NCI-H526 (cell line): ENCODE data around the gene GPC3.

Experiments
- DNase-seq, 2 experiments: peaks; one replicate each; lab custom pipeline; 2025; lab: John Stamatoyannopoulos, UW

GPC3 gene

DNA sequence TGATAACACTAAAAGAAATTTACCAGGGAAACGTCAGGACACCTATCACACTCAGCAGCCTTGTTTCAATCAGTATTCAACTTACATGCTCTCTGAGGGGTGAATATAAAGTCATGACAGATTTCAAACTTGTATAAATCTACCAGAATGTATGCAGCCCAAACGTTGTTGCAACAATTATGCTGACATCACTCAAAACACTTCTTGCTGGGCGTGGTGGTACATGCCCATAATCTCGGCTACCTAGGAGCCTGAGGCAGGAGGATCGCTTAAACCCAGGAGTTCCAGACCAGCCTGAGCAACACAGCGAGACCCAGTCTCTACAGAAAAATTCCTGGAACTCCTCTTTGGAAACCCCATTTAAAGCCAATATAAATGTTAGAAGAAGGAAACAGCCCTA is 303.5 kb downstream of the GPC3 start:
- DNase-seq = no peak

DNA sequence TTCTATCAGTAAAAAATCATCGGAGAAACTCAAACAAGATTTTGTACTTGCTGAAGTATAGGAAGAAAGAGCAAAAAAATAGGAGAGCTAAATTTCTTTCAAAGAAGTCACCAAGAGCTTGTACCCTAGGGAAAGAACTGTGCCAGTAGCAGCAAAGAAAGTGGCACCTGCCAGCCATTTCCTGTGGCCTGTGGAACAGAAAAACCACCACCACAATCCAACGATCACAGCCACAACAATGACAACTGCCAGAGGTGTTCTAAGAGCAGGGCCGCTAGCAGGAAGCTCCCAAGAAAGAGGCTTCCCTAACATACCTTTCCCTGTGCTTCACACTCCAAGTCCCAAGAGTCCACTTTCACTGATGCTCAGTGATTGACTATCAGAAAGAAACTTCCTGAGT is 304.0 kb downstream of the GPC3 start:
- no peak for DNase-seq

DNA sequence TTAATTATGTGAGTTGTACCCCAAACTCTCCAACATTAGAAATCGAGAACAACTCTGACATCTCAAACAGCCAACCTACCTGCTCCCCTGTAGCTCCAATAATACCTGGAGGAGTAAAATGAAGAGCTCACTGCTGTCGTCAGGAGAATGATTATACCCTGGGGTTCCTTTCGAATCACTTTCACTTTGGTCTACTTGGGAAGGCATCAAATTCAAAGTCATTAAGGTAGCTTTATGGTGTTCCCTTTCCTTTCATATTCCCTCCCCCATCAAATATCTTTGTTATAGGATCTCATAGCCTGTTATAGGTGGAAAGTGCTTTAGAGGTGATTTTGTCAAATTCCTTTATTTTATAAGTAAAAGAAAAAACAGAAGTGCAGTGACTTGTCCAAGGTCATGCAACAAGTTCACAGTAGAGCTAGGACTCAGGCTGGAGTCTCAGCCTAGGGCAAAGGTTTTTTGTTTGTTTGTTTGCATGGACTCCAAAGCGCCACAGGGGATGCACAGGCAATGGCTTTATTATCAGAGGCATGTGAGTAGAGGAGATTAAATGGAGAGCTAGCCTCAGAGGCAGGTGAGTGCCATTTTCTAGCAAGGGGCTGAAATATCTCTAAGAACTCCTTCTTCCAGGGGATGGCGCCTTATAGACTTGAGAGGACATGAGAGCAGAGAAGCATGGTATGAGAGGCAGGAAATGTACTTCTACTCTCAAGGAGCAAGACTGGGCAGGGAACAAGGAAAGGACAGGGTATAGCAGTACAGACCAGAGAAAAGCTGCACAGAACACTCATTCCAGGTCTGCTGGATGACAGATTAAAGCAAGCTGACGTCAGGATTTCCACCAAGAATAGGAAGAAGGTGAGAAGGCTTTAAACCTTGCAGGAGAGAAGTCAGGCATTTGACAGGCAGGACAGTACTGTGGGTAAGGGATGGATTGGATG is 308.0 kb downstream of the GPC3 start:
- peak in 1 of 2 experiments; percentile 39 for DNase-seq

- DNase-seq = peak; percentile 90 to 96
Measured at GRCh38 chrX:133676344-133677122, 308.9 kb downstream of the GPC3 start.

DNA sequence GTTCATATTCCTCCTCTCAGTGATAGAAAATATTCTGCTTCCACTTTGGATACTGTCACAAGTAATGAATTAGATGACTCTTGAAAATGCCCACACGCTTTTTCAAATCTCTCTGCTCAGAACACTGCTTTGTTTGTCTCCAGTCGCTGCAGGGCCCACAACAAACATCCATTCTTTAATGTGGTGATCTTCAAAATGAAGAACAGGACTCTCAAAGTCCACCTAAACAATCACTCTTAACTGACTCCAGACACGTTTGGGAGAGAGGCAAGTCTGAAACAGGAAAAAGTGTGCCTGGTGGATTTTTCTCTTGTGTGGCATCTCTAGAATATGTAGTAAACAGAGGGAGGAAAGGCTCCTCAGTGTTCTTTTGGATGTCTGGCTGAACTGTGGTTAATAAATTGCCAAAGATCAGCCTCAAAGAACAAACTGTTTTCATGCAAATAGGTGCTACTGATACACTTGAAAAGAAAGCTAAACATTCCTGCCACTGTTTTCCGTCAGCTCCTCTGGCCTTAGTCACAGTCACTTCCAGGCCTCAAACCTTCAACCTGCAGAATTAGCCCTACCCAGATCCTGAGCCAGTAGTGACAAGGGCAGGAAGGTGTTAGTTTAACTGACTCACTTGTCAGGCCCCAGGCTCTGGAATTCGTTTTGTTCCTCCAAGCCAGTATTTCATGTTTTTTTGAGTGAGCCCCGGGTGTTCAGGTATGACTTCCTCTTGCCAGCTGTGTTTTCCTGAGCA is 310.5 kb downstream of the GPC3 start:
- peak; percentile 51 to 67 for DNase-seq

DNA sequence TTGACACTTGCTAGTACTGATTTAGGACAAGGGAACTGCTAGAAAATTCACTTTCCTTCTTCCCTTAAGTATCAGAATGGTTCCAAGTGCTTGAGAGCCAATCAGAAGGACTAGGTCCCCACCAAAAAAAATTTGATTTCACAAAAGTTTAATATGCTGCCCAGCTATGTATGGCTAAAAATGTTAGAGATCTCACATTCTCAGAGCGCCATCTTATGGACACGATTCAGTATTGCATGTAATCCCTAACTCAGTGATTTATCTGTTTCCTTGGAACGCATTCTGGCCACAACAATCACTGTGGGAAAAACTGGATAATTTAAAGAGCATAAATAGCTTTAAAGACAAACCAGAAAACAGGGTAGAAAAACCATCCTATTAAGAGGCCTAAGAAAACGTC is 315.0 kb downstream of the GPC3 start:
- DNase-seq = peak in 1 of 2 experiments; percentile 45

- no peak for DNase-seq
Measured at GRCh38 chrX:133669214-133669613, 316.2 kb downstream of the GPC3 start.

DNA sequence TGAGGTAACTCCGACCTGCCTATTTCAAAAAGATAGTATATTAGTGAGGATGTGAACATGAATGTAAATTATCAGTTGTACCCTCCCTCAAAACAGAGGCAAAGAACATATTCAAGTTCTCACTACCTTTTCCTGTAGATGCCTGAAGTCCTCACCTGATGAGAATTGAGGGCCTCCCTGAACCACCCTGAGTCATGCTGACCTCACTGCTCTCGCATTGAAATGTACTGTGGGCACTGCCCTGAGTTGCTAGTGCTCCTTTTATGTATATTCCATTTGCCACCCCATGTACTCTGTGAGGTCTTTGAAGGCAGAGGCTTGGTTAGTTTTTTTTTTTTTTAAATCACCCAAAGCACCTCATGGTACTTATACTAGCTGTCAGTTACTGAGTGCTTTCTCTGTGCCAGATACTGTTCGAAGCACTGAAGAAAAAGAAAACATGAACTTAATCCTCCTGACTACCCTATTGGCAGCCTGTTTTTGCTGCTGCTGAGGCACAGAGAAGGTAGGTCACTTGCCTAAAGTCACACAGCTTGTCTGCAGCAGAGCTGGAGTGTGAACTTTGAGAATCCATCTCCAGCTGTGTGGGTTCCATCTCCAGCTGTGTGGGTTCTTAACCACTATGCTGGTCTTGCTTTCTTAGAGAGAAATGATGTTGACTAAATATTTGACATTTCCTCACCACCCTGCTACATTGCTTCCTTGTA is 317.0 kb downstream of the GPC3 start:
- no peak for DNase-seq

DNA sequence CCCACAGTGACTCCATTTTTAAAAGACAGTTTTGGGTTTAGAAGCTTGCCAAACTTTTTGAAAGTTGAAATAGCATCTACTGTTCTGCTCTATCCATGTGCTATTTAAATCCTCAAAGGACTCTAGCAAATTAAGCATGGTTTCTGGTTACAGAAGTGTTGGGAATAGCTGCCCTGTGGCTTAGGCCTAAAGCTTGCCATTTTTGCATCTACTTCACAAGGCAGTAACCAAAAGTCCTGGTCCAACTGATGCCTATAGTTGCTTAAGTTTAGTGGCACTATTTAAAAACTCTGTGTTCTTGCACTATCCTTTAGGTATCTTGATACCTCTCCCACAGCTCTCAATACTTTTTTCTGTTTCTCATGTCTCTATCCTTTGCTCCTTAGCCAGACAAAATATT is 319.1 kb downstream of the GPC3 start:
- DNase-seq = no peak

GRCh38 chrX:133661962-133662839 is 323.2 kb downstream of the GPC3 start:
- DNase-seq = no peak

GRCh38 chrX:133660281-133660680 is 325.1 kb downstream of the GPC3 start:
- no peak for DNase-seq

- DNase-seq = no peak
Measured at GRCh38 chrX:133658293-133658911, 327.0 kb downstream of the GPC3 start.

GRCh38 chrX:133655275-133656265 is 329.8 kb downstream of the GPC3 start:
- DNase-seq = no peak

DNA sequence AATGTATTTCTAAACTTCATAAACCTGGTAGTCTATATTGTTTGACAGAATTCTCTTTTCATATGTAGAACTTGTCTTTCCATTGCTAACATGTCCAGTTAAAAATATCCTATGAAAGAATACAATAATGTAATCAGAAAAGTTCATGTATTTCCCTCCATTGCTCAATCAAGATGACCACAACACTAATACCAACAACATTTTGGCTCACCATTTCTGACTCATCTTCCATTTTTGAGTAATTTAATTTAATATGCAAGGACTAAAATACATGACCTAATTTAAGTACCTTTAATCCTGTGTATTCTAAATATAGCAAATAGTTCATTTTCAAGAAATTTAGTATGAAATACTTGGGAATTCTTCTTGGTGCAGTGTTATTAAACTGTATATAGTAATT is 330.6 kb downstream of the GPC3 start:
- DNase-seq = no peak

DNA sequence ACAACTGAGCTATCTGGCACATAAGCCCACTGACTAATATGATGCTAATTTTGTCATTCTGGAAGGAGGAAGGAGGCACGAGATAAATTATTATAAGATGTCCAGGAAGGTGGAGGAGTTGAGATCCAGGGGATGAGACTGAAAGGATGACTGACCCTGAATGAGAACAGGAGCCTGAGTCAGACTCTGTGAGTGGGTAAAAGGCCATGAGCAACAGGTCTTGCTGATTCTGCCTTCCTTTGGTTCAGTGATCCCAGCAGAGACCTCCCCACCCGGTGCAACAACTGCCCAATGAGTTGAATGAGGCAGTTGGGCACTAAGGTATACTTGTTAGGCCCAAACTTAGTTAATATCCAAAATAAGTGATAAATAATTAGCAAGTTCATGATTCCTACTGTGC is 332.0 kb downstream of the GPC3 start:
- DNase-seq = no peak

DNA sequence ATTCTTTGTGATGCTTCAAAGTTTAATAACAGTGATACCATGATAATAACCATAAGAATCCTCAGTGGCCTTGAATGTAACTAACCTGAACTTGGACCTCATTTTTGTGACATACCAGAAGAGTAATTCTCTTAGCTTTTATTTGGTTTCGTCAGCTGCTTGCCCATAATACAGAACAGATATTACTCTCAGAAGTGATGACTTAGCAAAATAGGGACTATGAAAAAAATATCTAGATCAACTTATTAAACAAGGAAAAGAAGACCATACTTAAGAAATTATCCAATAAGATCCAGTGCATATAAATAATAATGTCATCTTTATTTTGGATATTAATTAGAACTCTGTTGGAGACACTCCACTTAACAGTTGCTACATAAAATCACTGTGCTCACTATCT is 333.2 kb downstream of the GPC3 start:
- DNase-seq = no peak

GRCh38 chrX:133650239-133650638 is 335.2 kb downstream of the GPC3 start:
- no peak for DNase-seq

- DNase-seq = no peak
Measured at GRCh38 chrX:133649651-133650050, 335.7 kb downstream of the GPC3 start.

DNA sequence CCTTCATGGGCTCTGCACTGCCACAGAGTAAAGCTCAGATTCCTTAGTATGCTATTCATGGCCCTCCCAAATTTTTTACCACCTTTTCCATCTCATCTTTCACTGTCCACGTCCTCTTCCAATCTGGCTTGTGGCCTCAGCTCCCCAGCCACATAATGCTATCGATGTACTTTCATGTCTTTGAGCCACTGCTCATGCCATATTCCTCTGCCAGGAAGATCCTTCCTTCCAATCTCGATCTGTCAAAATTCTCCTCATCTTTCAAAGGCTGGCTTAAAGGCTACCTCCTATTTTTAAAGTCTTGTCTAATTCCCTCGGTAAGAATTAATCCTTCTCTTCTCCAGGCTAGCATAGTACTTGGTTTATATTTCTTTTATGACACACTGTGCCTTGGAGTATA is 336.8 kb downstream of the GPC3 start:
- DNase-seq = no peak
